SU-DHL-6 (cell line): ENCODE results near the gene GABRE.

ENCODE experiments used
- CTCF ChIP-seq: fragments of 200-600 bp; sonication (generic); IDR thresholded peaks from one replicate; pipeline ENCODE4 v1.5.1; 2017; ENCODE audit warnings: antibody characterized with exemption, mild to moderate bottlenecking, low read length, moderate library complexity; ENCODE audit not compliant: insufficient read depth, poor library complexity, severe bottlenecking
- EZH2phosphoT487 ChIP-seq: fragments of 200-600 bp; sonication (generic), shearing (Covaris generic); conservative IDR thresholded peaks from 2 replicates; pipeline ENCODE4 v1.6.1; 2018; ENCODE audit warnings: mild to moderate bottlenecking, antibody characterized with exemption, low read length, moderate library complexity, mixed read lengths

- TF ChIP-seq CTCF (no peak), EZH2phosphoT487 (no peak)
Observed at GRCh38 chrX:152020888-152021287, 46.4 kb upstream of the GABRE start.
